GM10847 (cell line): Measurements from ENCODE around the gene C1QTNF9.

Experiments used
- POLR2A ChIP-seq: IDR thresholded peaks from 2 replicates; pipeline ENCODE4 v1.6.1; 2011; ENCODE audit not compliant: insufficient read length; ENCODE audit errors: extremely low read depth

The C1QTNF9 gene

GRCh38 chr13:24277761-24278160, 31.6 kb upstream of the C1QTNF9 start:
- no peak for TF ChIP-seq POLR2A

GRCh38 chr13:24279327-24280110, 29.9 kb upstream of the C1QTNF9 start:
- TF ChIP-seq POLR2A: no peak

GRCh38 chr13:24280720-24281119, 28.7 kb upstream of the C1QTNF9 start:
- TF ChIP-seq POLR2A: no peak

GRCh38 chr13:24281188-24282008, 28.0 kb upstream of the C1QTNF9 start:
- no peak for TF ChIP-seq POLR2A

- TF ChIP-seq POLR2A: no peak
Observed at GRCh38 chr13:24282256-24282655, 27.1 kb upstream of the C1QTNF9 start.

- TF ChIP-seq POLR2A: no peak
Observed at GRCh38 chr13:24284889-24285565, 24.4 kb upstream of the C1QTNF9 start.

GRCh38 chr13:24286624-24287023, 22.8 kb upstream of the C1QTNF9 start:
- no peak for TF ChIP-seq POLR2A

- TF ChIP-seq POLR2A: no peak
Observed at GRCh38 chr13:24287748-24288287, 21.6 kb upstream of the C1QTNF9 start.

GRCh38 chr13:24288870-24289269, 20.5 kb upstream of the C1QTNF9 start:
- no peak for TF ChIP-seq POLR2A

GRCh38 chr13:24290280-24290932, 19.0 kb upstream of the C1QTNF9 start:
- TF ChIP-seq POLR2A: no peak

- no peak for TF ChIP-seq POLR2A
Observed at GRCh38 chr13:24292481-24292880, 16.9 kb upstream of the C1QTNF9 start.

- no peak for TF ChIP-seq POLR2A
Observed at GRCh38 chr13:24293746-24294145, 15.6 kb upstream of the C1QTNF9 start.

GRCh38 chr13:24299488-24300114, 9.8 kb upstream of the C1QTNF9 start:
- no peak for TF ChIP-seq POLR2A

GRCh38 chr13:24301434-24301833, 7.9 kb upstream of the C1QTNF9 start:
- TF ChIP-seq POLR2A: no peak

- TF ChIP-seq POLR2A: no peak
Observed at GRCh38 chr13:24301911-24302310, 7.5 kb upstream of the C1QTNF9 start.

GRCh38 chr13:24304620-24305019, 4.8 kb upstream of the C1QTNF9 start:
- no peak for TF ChIP-seq POLR2A
